Panc1 (cell line): ENCODE results near the gene MLX. TPM values are rescaled to one million over a fixed set of nuclear protein-coding genes. Genes with fewer than 3 reads are reported as not detected.

Source experiments
- ATAC-seq: fragments of 200-7000 bp; cut with Tn5 transposase; 2 replicates; pipeline ENCODE4 v1.9.1; 2020; ENCODE audit warnings: mild to moderate bottlenecking, moderate library complexity
- BruUV-seq: library from RNA; stranded (reverse); fragments of 400-500 nt; replicated peaks from 2 replicates; lab custom pipeline; 2021; lab: Mats Ljungman, UMichigan
- CTCF ChIA-PET: fragments of 300-600 bp; sonication (Branson Sonifier 250); formaldehyde crosslinking; loops from one replicate; lab custom pipeline; 2022; ENCODE audit warnings: antibody characterized with exemption; lab: Charles Lee
- POLR2A ChIA-PET: fragments of 300-600 bp; sonication (Branson Sonifier 250); formaldehyde crosslinking; loops from one replicate; lab custom pipeline; 2022; ENCODE audit warnings: antibody characterized with exemption; lab: Charles Lee
- DNase-seq: peaks from one replicate; pipeline ENCODE4 v3.0.0-alpha.2; 2010; ENCODE audit warnings: low read depth, low spot score
- H3K27ac ChIP-seq: 2 replicates; pipeline ENCODE4 v1.5.1; 2011; ENCODE audit warnings: mild to moderate bottlenecking, low read length, inconsistent platforms
- H3K27me3 ChIP-seq: fragments of 200-500 bp; sonication (Bioruptor generic); 2 replicates; pipeline ENCODE4 v1.6.0; 2014; ENCODE audit warnings: low read length, inconsistent platforms; ENCODE audit not compliant: control insufficient read depth, insufficient read depth
- H3K36me3 ChIP-seq: fragments of 200-500 bp; sonication (Bioruptor generic); 2 replicates; pipeline ENCODE4 v1.5.1; 2014; ENCODE audit warnings: inconsistent platforms, mild to moderate bottlenecking, low read length, moderate library complexity; ENCODE audit not compliant: control insufficient read depth, insufficient read depth
- H3K4me1 ChIP-seq: 2 replicates; pipeline ENCODE4 v1.5.1; 2011; ENCODE audit warnings: inconsistent platforms, mild to moderate bottlenecking, low read length, moderate library complexity; ENCODE audit not compliant: control insufficient read depth, insufficient read depth
- H3K4me3 ChIP-seq, 2 experiments: 2 replicates each; pipeline ENCODE4 v1.5.1; 2011 to 2012; ENCODE audit warnings: low read depth in 2 of 2, low read length in 2 of 2, mild to moderate bottlenecking in 2 of 2, inconsistent platforms in 1 of 2, moderate library complexity in 1 of 2
- H3K9me3 ChIP-seq: fragments of 200-500 bp; sonication (Bioruptor generic); 2 replicates; pipeline ENCODE4 v1.5.1; 2014; ENCODE audit warnings: low read depth, mild to moderate bottlenecking, inconsistent platforms, low read length, moderate library complexity; ENCODE audit not compliant: control insufficient read depth, insufficient read depth
- CTCF ChIP-seq: fragments of 450-650 bp; IDR thresholded peaks from 2 replicates; pipeline ENCODE4 v1.5.1; 2017; ENCODE audit warnings: mild to moderate bottlenecking
- POLR2AphosphoS5 ChIP-seq: IDR thresholded peaks from 2 replicates; pipeline ENCODE4 v1.6.1; 2012; ENCODE audit warnings: mild to moderate bottlenecking, low read depth, low read length, moderate library complexity
- REST ChIP-seq, 2 experiments: IDR thresholded peaks; 2 replicates each; pipeline ENCODE4 v1.6.1; 2011 to 2012; ENCODE audit warnings: low read depth in 2 of 2, control low read depth in 1 of 2, low read length in 1 of 2, mild to moderate bottlenecking in 1 of 2, moderate library complexity in 1 of 2; ENCODE audit not compliant: insufficient read depth in 1 of 2
- SIN3A ChIP-seq: IDR thresholded peaks from 2 replicates; pipeline ENCODE4 v1.6.1; 2012; ENCODE audit warnings: low read depth, mild to moderate bottlenecking, low read length, moderate library complexity, borderline replicate concordance; ENCODE audit not compliant: insufficient read depth
- TCF7L2 ChIP-seq: IDR thresholded peaks from 2 replicates; pipeline ENCODE4 v1.6.1; 2011; ENCODE audit warnings: mild to moderate bottlenecking, low read depth, low read length, inconsistent platforms
- in situ Hi-C: cut with HindIII; loops from 2 replicates; pipeline ENCODE4 v1.10.0; 2016; ENCODE audit warnings: low sequenced_read_pairs, low pct_unique_long_range_greater_than_20kb
- intact Hi-C: fragments of 100-400 bp; cut with micrococcal nuclease; formaldehyde crosslinking; loops from one replicate; pipeline ENCODE4 v1.10.0; 2022; ENCODE audit not compliant: unreplicated experiment
- total RNA-seq: library from RNA; stranded (reverse); gene quantifications from one replicate; pipeline ENCODE4 v1.2.1, GENCODE V29; 2021; ENCODE audit not compliant: unreplicated experiment

Gene MLX
- total RNA-seq, 1 experiment from 2014 or later, result 35.8 TPM

GRCh38 chr17:42563143-42563509 lies 3.8 kb upstream of the MLX start:
- peaks cover 7% of the 10 kb centered on the region for H3K36me3 ChIP-seq
- H3K27me3 ChIP-seq, result no peaks in the 10 kb centered on the region
- peak overlapping the region; percentile 89 for H3K27ac ChIP-seq
- CTCF ChIA-PET, result no interaction called here
- DNase-seq (no peak), ATAC-seq (no peak)
- H3K4me3 ChIP-seq, result peak overlapping the region; percentile 87 to 88
- in situ Hi-C loops (no loop called here), intact Hi-C loops (no loop called here)
- H3K9me3 ChIP-seq, result no peaks in the 10 kb centered on the region
- BruUV-seq, result no TSS peak
- peaks cover 25% of the 10 kb centered on the region for H3K4me1 ChIP-seq
- no peak for TF ChIP-seq REST (IDR thresholded peaks at IDR 0.05; ENCODE audit: insufficient read depth in 1 of 2, low read depth in 2 of 2, low read length in 1 of 2)
- TF ChIP-seq CTCF, result no peak
- no peak for TF ChIP-seq TCF7L2
- no peak for TF ChIP-seq SIN3A
- no peak for TF ChIP-seq POLR2AphosphoS5
- POLR2A ChIA-PET, result no interaction called here

GRCh38 chr17:42563543-42563942 lies 3.4 kb upstream of the MLX start:
- Histone ChIP-seq H3K4me1 (peaks cover 27% of the 10 kb centered on the region), H3K27me3 (no peaks in the 10 kb centered on the region), H3K4me3 (peak overlapping the region; percentile 87 to 88), H3K27ac (peak overlapping the region; percentile 89), H3K9me3 (no peaks in the 10 kb centered on the region), H3K36me3 (peaks cover 7% of the 10 kb centered on the region)
- TF ChIP-seq TCF7L2, result no peak
- TF ChIP-seq POLR2AphosphoS5, result no peak
- no peak for TF ChIP-seq CTCF
- no peak for TF ChIP-seq SIN3A
- no peak for TF ChIP-seq REST (IDR thresholded peaks at IDR 0.05; ENCODE audit: insufficient read depth in 1 of 2, low read depth in 2 of 2, low read length in 1 of 2)
- ChIA-PET POLR2A (no interaction called here), CTCF (no interaction called here)
- no TSS peak for BruUV-seq
- intact Hi-C loops, result no loop called here
- in situ Hi-C loops, result no loop called here
- ATAC-seq (no peak), DNase-seq (no peak)
